ENCODE data around the gene SLC25A22.

The SLC25A22 gene

DNA sequence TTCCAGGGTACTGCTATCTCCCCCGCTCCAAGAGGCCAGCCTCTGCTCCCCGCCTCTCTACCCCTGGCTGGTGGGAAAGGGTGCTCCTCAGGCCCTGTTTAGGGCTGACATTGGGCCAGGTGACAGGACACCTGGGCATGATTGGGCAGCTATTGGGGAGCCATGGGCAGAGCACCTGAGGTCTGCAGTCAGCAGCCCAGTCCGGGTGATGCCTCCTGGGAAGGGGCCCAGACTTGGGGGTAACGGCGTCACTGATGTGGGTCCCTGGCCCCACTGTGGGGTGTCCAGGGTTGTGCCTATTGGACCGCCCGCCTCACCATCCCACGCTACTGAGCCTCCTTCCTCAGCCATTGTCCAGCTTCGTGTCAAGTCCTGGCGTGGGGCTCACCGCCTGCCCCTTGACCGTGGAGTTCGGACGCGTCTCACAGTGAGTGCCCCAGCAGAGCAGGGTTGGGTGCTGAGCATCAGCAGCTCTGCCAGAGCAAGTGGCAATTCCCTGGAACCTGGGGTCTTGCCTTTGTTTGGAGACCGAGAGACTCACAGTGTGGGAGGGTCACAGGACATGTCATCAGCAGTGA lies 18.0 kb downstream of the SLC25A22 start:
- Histone ChIP-seq H3K36me3 (ENCODE audit: control insufficient read depth in 5 of 5, insufficient read depth in 5 of 5, low read length in 5 of 5) (peaks cover 0 to 25% (median 6%) of the 10 kb centered on the region in 5 donors), H3K27me3 (ENCODE audit: control insufficient read depth in 5 of 5, insufficient read depth in 4 of 5, low read length in 5 of 5) (no peaks in the 10 kb centered on the region), H3K9me3 (ENCODE audit: control insufficient read depth in 5 of 5, low read length in 5 of 5) (no peaks in the 10 kb centered on the region), H3K4me3 (ENCODE audit: low read depth in 1 of 5, low read length in 5 of 5) (no peak overlapping the region), H3K9ac (ENCODE audit: low read length in 5 of 5) (no peak overlapping the region), H3K27ac (ENCODE audit: low read depth, low read length) (no peak overlapping the region), H3K4me1 (ENCODE audit: control insufficient read depth in 5 of 5, insufficient read depth in 5 of 5, low read length in 5 of 5) (peaks cover 6 to 53% (median 34%) of the 10 kb centered on the region in 5 donors)

- Histone ChIP-seq H3K36me3 (ENCODE audit: control insufficient read depth in 5 of 5, insufficient read depth in 5 of 5, low read length in 5 of 5) (peaks cover 0 to 22% (median 7%) of the 10 kb centered on the region in 5 donors), H3K9ac (ENCODE audit: low read length in 5 of 5) (no peak overlapping the region), H3K9me3 (ENCODE audit: control insufficient read depth in 5 of 5, low read length in 5 of 5) (no peaks in the 10 kb centered on the region), H3K27ac (ENCODE audit: low read depth, low read length) (no peak overlapping the region), H3K4me1 (ENCODE audit: control insufficient read depth in 5 of 5, insufficient read depth in 5 of 5, low read length in 5 of 5) (peaks cover 6 to 59% (median 38%) of the 10 kb centered on the region in 5 donors), H3K27me3 (ENCODE audit: control insufficient read depth in 5 of 5, insufficient read depth in 4 of 5, low read length in 5 of 5) (no peaks in the 10 kb centered on the region), H3K4me3 (ENCODE audit: low read depth in 1 of 5, low read length in 5 of 5) (no peak overlapping the region)
These were observed 18.8 kb downstream of the SLC25A22 start for GRCh38 chr11:778976-779954.

DNA sequence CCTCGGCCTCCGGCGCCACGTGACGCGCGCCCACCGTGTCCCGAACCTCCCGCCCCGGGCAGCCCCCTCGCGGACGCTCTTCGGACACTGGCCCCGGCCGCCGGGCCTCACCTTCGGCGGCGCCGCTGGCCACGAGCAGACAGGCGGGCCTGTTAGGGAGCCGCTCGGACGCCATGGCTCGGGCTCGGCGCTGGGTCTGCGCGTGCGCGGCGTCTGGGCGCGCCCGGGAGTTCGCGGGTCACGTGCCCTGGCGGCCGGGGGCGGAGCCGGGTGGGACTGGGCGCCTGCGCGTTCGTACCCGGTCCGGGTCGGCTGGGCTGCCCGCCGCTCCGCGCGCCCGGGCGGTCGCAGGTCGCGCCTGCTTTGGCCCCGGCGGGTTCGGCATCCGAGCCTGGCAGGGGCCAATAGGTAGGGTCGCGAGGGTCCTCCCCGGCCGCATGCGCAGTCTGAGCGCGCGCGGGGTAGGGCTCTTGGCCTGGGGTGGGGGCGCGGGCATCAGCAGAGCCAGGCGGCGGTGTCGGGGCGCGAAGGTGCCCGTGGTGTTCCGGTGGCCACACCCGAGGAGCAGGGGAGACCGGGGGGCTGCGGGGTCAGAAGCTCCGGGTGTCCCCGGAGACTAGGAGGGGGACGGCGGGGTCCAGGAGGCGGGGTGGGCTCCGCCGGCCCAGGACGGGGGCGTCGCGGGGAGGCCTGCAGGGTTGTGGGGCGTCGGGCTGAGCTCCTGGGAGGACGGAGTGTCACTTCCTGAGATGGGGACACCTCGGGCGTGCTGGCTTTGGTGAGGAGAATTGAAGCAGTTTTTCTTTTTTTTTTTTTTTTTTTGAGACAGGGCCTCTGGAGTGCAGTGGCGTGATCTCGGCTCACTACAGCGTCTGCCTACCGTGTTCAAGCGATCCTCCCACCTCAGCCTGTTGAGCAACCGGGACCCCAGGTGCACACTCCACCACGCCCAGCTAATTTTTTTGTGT lies 20.5 kb downstream of the SLC25A22 start, which contains the start of gene GATD1:
TSS of gene GATD1 (minus strand) at position 200 of the 968 bp plus-strand sequence. CDS start at position 175, 25 bp downstream.
- Histone ChIP-seq H3K27me3 (ENCODE audit: control insufficient read depth in 5 of 5, insufficient read depth in 4 of 5, low read length in 5 of 5) (no peaks in the 10 kb centered on the region), H3K9me3 (ENCODE audit: control insufficient read depth in 5 of 5, low read length in 5 of 5) (no peaks in the 10 kb centered on the region), H3K4me1 (ENCODE audit: control insufficient read depth in 5 of 5, insufficient read depth in 5 of 5, low read length in 5 of 5) (peaks cover 3 to 54% (median 35%) of the 10 kb centered on the region in 5 donors), H3K27ac (ENCODE audit: low read depth, low read length) (peak within 1 kb of the TSS; percentile 67), H3K36me3 (ENCODE audit: control insufficient read depth in 5 of 5, insufficient read depth in 5 of 5, low read length in 5 of 5) (peaks cover 0 to 31% (median 14%) of the 10 kb centered on the region in 5 donors), H3K9ac (ENCODE audit: low read length in 5 of 5) (peak within 1 kb of the TSS in 4 of 5 donors; percentile 72 to 89 (median 82)), H3K4me3 (ENCODE audit: low read depth in 1 of 5, low read length in 5 of 5) (peak within 1 kb of the TSS; percentile 67 to 84 (median 76))

- H3K27ac ChIP-seq (ENCODE audit: low read depth, low read length), result no peak overlapping the region
- H3K36me3 ChIP-seq (ENCODE audit: control insufficient read depth in 5 of 5, insufficient read depth in 5 of 5, low read length in 5 of 5), result peaks cover 0 to 35% (median 21%) of the 10 kb centered on the region in 5 donors
- no peaks in the 10 kb centered on the region for H3K9me3 ChIP-seq (ENCODE audit: control insufficient read depth in 5 of 5, low read length in 5 of 5)
- H3K4me3 ChIP-seq (ENCODE audit: low read depth in 1 of 5, low read length in 5 of 5), result peak overlapping the region in 4 of 5 donors; percentile 67 to 84 (median 77)
- peak overlapping the region in 4 of 5 donors; percentile 72 to 89 (median 82) for H3K9ac ChIP-seq (ENCODE audit: low read length in 5 of 5)
- peaks cover 3 to 54% (median 35%) of the 10 kb centered on the region in 5 donors for H3K4me1 ChIP-seq (ENCODE audit: control insufficient read depth in 5 of 5, insufficient read depth in 5 of 5, low read length in 5 of 5)
- H3K27me3 ChIP-seq (ENCODE audit: control insufficient read depth in 5 of 5, insufficient read depth in 4 of 5, low read length in 5 of 5), result no peaks in the 10 kb centered on the region
These were observed 21.4 kb downstream of the SLC25A22 start for GRCh38 chr11:776561-777287.

DNA sequence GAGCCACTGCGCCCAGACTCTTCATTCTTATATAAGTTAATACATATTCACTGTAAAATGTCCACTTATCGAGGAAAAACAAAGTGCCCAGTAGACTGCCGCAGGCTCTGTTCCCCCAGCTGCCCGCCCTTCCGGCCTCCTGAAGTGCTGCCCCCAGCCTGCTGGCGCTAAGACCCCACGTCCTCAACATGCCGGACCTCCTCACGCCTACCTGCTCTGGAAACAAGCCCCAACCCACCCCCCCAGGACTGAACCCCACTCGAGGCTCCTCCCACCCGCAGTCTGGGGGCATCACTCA lies 21.9 kb downstream of the SLC25A22 start:
- H3K27me3 ChIP-seq (ENCODE audit: control insufficient read depth in 5 of 5, insufficient read depth in 4 of 5, low read length in 5 of 5), result no peaks in the 10 kb centered on the region
- H3K27ac ChIP-seq (ENCODE audit: low read depth, low read length), result no peak overlapping the region
- H3K9ac ChIP-seq (ENCODE audit: low read length in 5 of 5), result peak overlapping the region in 4 of 5 donors; percentile 72 to 89 (median 82)
- peaks cover 0 to 40% (median 26%) of the 10 kb centered on the region in 5 donors for H3K36me3 ChIP-seq (ENCODE audit: control insufficient read depth in 5 of 5, insufficient read depth in 5 of 5, low read length in 5 of 5)
- H3K4me1 ChIP-seq (ENCODE audit: control insufficient read depth in 5 of 5, insufficient read depth in 5 of 5, low read length in 5 of 5), result peaks cover 3 to 54% (median 35%) of the 10 kb centered on the region in 5 donors
- H3K9me3 ChIP-seq (ENCODE audit: control insufficient read depth in 5 of 5, low read length in 5 of 5), result no peaks in the 10 kb centered on the region
- peak overlapping the region; percentile 40 to 84 (median 76) for H3K4me3 ChIP-seq (ENCODE audit: low read depth in 1 of 5, low read length in 5 of 5)

DNA sequence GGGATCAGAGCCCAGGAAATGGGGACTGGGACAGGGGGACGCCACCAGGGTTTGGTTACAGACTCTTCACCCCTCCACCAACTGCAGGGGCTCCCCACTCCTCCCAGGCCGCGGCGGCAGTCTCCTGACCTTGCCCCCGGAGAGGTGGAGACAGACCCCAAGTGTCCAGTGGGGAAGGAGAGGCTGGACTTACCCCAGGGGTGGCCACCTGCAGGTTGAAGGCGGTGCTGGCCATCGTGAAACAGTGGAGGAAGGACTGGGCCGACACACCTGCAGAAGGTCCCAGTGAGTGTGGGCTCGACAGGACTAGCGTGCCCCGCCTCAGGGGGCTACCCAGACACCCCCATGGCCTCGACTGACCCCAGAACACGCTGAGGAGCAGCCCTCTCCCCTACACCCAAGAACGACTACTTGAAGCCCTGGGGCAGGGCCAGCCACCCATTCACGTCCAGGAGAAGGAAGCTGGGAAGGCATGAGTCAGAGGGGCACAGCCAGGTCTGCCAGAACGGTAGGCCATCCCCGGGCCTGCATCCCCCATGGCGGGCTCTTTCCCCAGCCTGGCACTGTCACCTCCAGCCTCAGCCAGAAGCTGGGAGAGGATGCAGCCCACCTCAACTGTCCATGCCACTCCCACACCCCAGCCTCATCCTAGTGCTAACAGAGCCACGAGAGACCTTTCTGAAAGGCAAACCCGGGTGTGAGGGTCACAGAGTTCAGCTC lies 23.0 kb downstream of the SLC25A22 start:
- H3K27me3 ChIP-seq (ENCODE audit: control insufficient read depth in 5 of 5, insufficient read depth in 4 of 5, low read length in 5 of 5), result no peaks in the 10 kb centered on the region
- peak overlapping the region in 3 of 5 donors; percentile 41 to 62 (median 43) for H3K9ac ChIP-seq (ENCODE audit: low read length in 5 of 5)
- peaks cover 3 to 54% (median 35%) of the 10 kb centered on the region in 5 donors for H3K4me1 ChIP-seq (ENCODE audit: control insufficient read depth in 5 of 5, insufficient read depth in 5 of 5, low read length in 5 of 5)
- H3K27ac ChIP-seq (ENCODE audit: low read depth, low read length), result no peak overlapping the region
- H3K36me3 ChIP-seq (ENCODE audit: control insufficient read depth in 5 of 5, insufficient read depth in 5 of 5, low read length in 5 of 5), result peaks cover 0 to 46% (median 33%) of the 10 kb centered on the region in 5 donors
- H3K4me3 ChIP-seq (ENCODE audit: low read depth in 1 of 5, low read length in 5 of 5), result peak overlapping the region in 1 of 5 donors; percentile 11
- H3K9me3 ChIP-seq (ENCODE audit: control insufficient read depth in 5 of 5, low read length in 5 of 5), result no peaks in the 10 kb centered on the region

DNA sequence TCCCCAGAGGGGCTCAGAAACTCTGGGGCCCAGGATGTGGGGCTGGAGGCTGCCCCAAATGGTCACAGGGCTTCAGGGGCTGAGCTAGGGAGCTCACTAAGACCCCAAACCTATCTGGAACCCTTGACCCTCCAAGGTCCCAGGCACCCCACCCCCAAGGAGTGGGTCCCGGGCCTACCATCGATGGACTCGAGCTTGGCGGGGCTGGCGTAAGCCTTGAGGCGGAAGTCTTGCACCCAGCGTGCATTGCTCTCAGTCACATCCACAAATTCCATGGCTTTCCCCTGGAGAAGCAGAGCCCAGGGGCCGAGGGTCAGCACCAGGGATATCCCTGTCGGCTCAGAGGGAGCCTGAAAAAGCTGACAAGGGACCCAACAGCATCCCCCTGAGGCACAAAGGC lies 24.3 kb downstream of the SLC25A22 start:
- H3K9me3 ChIP-seq (ENCODE audit: control insufficient read depth in 5 of 5, low read length in 5 of 5), result no peaks in the 10 kb centered on the region
- H3K4me3 ChIP-seq (ENCODE audit: low read depth in 1 of 5, low read length in 5 of 5), result no peak overlapping the region
- no peak overlapping the region for H3K27ac ChIP-seq (ENCODE audit: low read depth, low read length)
- H3K4me1 ChIP-seq (ENCODE audit: control insufficient read depth in 5 of 5, insufficient read depth in 5 of 5, low read length in 5 of 5), result peaks cover 3 to 46% (median 35%) of the 10 kb centered on the region in 5 donors
- H3K27me3 ChIP-seq (ENCODE audit: control insufficient read depth in 5 of 5, insufficient read depth in 4 of 5, low read length in 5 of 5), result no peaks in the 10 kb centered on the region
- H3K36me3 ChIP-seq (ENCODE audit: control insufficient read depth in 5 of 5, insufficient read depth in 5 of 5, low read length in 5 of 5), result peaks cover 0 to 43% (median 37%) of the 10 kb centered on the region in 5 donors
- H3K9ac ChIP-seq (ENCODE audit: low read length in 5 of 5), result no peak overlapping the region

DNA sequence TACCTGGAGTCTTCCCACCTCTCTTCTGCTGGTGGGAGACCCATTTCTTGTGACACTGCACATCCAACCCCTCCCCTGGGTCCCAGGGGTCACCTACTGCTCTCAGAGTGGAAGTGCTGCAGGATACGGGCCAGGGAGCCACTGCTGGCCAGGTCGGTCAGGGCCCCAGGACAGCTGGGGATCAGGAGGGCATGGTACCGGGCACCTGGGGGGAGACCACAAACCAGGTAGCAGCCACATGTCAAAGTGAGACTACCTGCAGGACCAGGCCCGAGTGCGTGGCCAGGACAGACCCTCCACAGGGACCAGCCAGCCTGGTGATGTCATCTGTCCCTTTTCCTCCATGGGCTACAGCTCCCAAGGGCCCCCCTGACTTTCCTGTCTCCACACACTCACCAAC lies 24.7 kb downstream of the SLC25A22 start:
- Histone ChIP-seq H3K9ac (ENCODE audit: low read length in 5 of 5) (no peak overlapping the region), H3K27ac (ENCODE audit: low read depth, low read length) (no peak overlapping the region), H3K36me3 (ENCODE audit: control insufficient read depth in 5 of 5, insufficient read depth in 5 of 5, low read length in 5 of 5) (peaks cover 0 to 43% (median 37%) of the 10 kb centered on the region in 5 donors)

More for the DNA sequence above, 24.7 kb downstream of the SLC25A22 start:
- no peaks in the 10 kb centered on the region for H3K9me3 ChIP-seq (ENCODE audit: control insufficient read depth in 5 of 5, low read length in 5 of 5)
- no peaks in the 10 kb centered on the region for H3K27me3 ChIP-seq (ENCODE audit: control insufficient read depth in 5 of 5, insufficient read depth in 4 of 5, low read length in 5 of 5)
- H3K4me1 ChIP-seq (ENCODE audit: control insufficient read depth in 5 of 5, insufficient read depth in 5 of 5, low read length in 5 of 5), result peaks cover 3 to 42% (median 31%) of the 10 kb centered on the region in 5 donors
- no peak overlapping the region for H3K4me3 ChIP-seq (ENCODE audit: low read depth in 1 of 5, low read length in 5 of 5)

Data from subcutaneous abdominal adipose tissue (tissue), 5 donors.